Neural progenitor cell (in vitro differentiated cells): ENCODE measurements around the gene MFAP1.

ENCODE experiments used
- CTCF ChIP-seq: fragments of 200-600 bp; sonication (generic); IDR thresholded peaks from 2 replicates; pipeline ENCODE4 v1.5.1; 2017; ENCODE audit warnings: antibody characterized with exemption, mild to moderate bottlenecking
- EZH2 ChIP-seq: fragments of 200-600 bp; sonication (generic); IDR thresholded peaks from 2 replicates; pipeline ENCODE4 v1.6.1; 2017; ENCODE audit warnings: antibody characterized with exemption, mild to moderate bottlenecking, moderate library complexity
- EZH2phosphoT487 ChIP-seq: fragments of 200-600 bp; sonication (generic); IDR thresholded peaks from 2 replicates; pipeline ENCODE4 v1.6.1; 2017; ENCODE audit warnings: antibody characterized with exemption

GRCh38 chr15:43779016-43779415 is 45.5 kb downstream of the MFAP1 start:
- TF ChIP-seq CTCF (no peak), EZH2 (no peak), EZH2phosphoT487 (no peak)
